ENCODE data around the gene ZDHHC1. TPM values are rescaled to one million over a fixed set of nuclear protein-coding genes. Genes with fewer than 3 reads are reported as not detected.
A peak's percentile ranks its signal among the peaks of the same experiment; 100 is the strongest.

Gene ZDHHC1
- total RNA-seq, 1 donor: 9.0 TPM

GRCh38 chr16:67390816-67391423 lies 25.4 kb downstream of the ZDHHC1 start:
- Histone ChIP-seq H3K79me2 (ENCODE audit: insufficient read depth, low read length) (no peaks in the 10 kb centered on the region), H3K4me1 (ENCODE audit: insufficient read depth, low read length) (peaks cover 11% of the 10 kb centered on the region), H4K20me1 (ENCODE audit: insufficient read depth, low read length) (peaks cover 4% of the 10 kb centered on the region), H3K27ac (ENCODE audit: low read depth, low read length) (no peak overlapping the region), H3K9me3 (ENCODE audit: low read depth, low read length) (no peaks in the 10 kb centered on the region), H3K36me3 (ENCODE audit: insufficient read depth, low read length) (no peaks in the 10 kb centered on the region), H2AFZ (ENCODE audit: low read length) (no peak overlapping the region), H3K4me3 (ENCODE audit: insufficient read depth, low read length) (no peak overlapping the region), H3K27me3 (ENCODE audit: insufficient read depth, low read length) (peaks cover 33% of the 10 kb centered on the region), H3K4me2 (ENCODE audit: insufficient read depth, low read length) (no peak overlapping the region)
- DNase-seq (ENCODE audit: insufficient read length, low spot score, missing footprints): no peak
- TF ChIP-seq CTCF (IDR thresholded peaks at IDR 0.05; ENCODE audit: extremely low read depth, low read depth, low read length): no peak

GRCh38 chr16:67389911-67390815 lies 26.1 kb downstream of the ZDHHC1 start:
- Histone ChIP-seq H3K79me2 (ENCODE audit: insufficient read depth, low read length) (no peaks in the 10 kb centered on the region), H4K20me1 (ENCODE audit: insufficient read depth, low read length) (peaks cover 4% of the 10 kb centered on the region), H3K36me3 (ENCODE audit: insufficient read depth, low read length) (no peaks in the 10 kb centered on the region), H3K27me3 (ENCODE audit: insufficient read depth, low read length) (peaks cover 32% of the 10 kb centered on the region), H3K4me3 (ENCODE audit: insufficient read depth, low read length) (no peak overlapping the region), H3K4me2 (ENCODE audit: insufficient read depth, low read length) (no peak overlapping the region), H3K4me1 (ENCODE audit: insufficient read depth, low read length) (peaks cover 10% of the 10 kb centered on the region), H3K9me3 (ENCODE audit: low read depth, low read length) (no peaks in the 10 kb centered on the region), H2AFZ (ENCODE audit: low read length) (no peak overlapping the region), H3K27ac (ENCODE audit: low read depth, low read length) (no peak overlapping the region)
- peak; percentile 46 for DNase-seq (ENCODE audit: insufficient read length, low spot score, missing footprints)
- no peak for TF ChIP-seq CTCF (IDR thresholded peaks at IDR 0.05; ENCODE audit: extremely low read depth, low read depth, low read length)

- H3K27ac ChIP-seq (ENCODE audit: low read depth, low read length): no peak overlapping the region
- H3K4me3 ChIP-seq (ENCODE audit: insufficient read depth, low read length): no peak overlapping the region
- H2AFZ ChIP-seq (ENCODE audit: low read length): no peak overlapping the region
- peak; percentile 43 for DNase-seq (ENCODE audit: insufficient read length, low spot score, missing footprints)
- no peaks in the 10 kb centered on the region for H3K9me3 ChIP-seq (ENCODE audit: low read depth, low read length)
- H3K36me3 ChIP-seq (ENCODE audit: insufficient read depth, low read length): no peaks in the 10 kb centered on the region
- peaks cover 7% of the 10 kb centered on the region for H3K4me1 ChIP-seq (ENCODE audit: insufficient read depth, low read length)
- peaks cover 4% of the 10 kb centered on the region for H4K20me1 ChIP-seq (ENCODE audit: insufficient read depth, low read length)
- H3K27me3 ChIP-seq (ENCODE audit: insufficient read depth, low read length): peaks cover 18% of the 10 kb centered on the region
- TF ChIP-seq CTCF (IDR thresholded peaks at IDR 0.05; ENCODE audit: extremely low read depth, low read depth, low read length): no peak
- no peak overlapping the region for H3K4me2 ChIP-seq (ENCODE audit: insufficient read depth, low read length)
- no peaks in the 10 kb centered on the region for H3K79me2 ChIP-seq (ENCODE audit: insufficient read depth, low read length)
Observed at GRCh38 chr16:67388591-67388990, 27.7 kb downstream of the ZDHHC1 start.

- TF ChIP-seq CTCF (IDR thresholded peaks at IDR 0.05; ENCODE audit: extremely low read depth, low read depth, low read length): no peak
- peak; percentile 48 for DNase-seq (ENCODE audit: insufficient read length, low spot score, missing footprints)
- H3K9me3 ChIP-seq (ENCODE audit: low read depth, low read length): no peaks in the 10 kb centered on the region
- H3K36me3 ChIP-seq (ENCODE audit: insufficient read depth, low read length): no peaks in the 10 kb centered on the region
- H3K27ac ChIP-seq (ENCODE audit: low read depth, low read length): no peak overlapping the region
- no peak overlapping the region for H2AFZ ChIP-seq (ENCODE audit: low read length)
- H4K20me1 ChIP-seq (ENCODE audit: insufficient read depth, low read length): peaks cover 4% of the 10 kb centered on the region
- H3K4me1 ChIP-seq (ENCODE audit: insufficient read depth, low read length): peaks cover 5% of the 10 kb centered on the region
- H3K79me2 ChIP-seq (ENCODE audit: insufficient read depth, low read length): no peaks in the 10 kb centered on the region
- H3K4me3 ChIP-seq (ENCODE audit: insufficient read depth, low read length): no peak overlapping the region
- H3K27me3 ChIP-seq (ENCODE audit: insufficient read depth, low read length): peaks cover 17% of the 10 kb centered on the region
- H3K4me2 ChIP-seq (ENCODE audit: insufficient read depth, low read length): no peak overlapping the region
Observed at GRCh38 chr16:67388191-67388590, 28.1 kb downstream of the ZDHHC1 start.

Data from osteoblast (primary cell).